ENCODE data around the gene BTG4. TPM values are rescaled to one million over a fixed set of nuclear protein-coding genes. Genes with fewer than 3 reads are reported as not detected.
A peak's percentile ranks its signal among the peaks of the same experiment; 100 is the strongest.

Gene BTG4
- total and polyA plus RNA-seq, 2 of the 8 experiments (the other 6 are each of a cell fraction or from before 2014, with no cell fraction given) = 0.06 TPM; not detected in 1

DNA sequence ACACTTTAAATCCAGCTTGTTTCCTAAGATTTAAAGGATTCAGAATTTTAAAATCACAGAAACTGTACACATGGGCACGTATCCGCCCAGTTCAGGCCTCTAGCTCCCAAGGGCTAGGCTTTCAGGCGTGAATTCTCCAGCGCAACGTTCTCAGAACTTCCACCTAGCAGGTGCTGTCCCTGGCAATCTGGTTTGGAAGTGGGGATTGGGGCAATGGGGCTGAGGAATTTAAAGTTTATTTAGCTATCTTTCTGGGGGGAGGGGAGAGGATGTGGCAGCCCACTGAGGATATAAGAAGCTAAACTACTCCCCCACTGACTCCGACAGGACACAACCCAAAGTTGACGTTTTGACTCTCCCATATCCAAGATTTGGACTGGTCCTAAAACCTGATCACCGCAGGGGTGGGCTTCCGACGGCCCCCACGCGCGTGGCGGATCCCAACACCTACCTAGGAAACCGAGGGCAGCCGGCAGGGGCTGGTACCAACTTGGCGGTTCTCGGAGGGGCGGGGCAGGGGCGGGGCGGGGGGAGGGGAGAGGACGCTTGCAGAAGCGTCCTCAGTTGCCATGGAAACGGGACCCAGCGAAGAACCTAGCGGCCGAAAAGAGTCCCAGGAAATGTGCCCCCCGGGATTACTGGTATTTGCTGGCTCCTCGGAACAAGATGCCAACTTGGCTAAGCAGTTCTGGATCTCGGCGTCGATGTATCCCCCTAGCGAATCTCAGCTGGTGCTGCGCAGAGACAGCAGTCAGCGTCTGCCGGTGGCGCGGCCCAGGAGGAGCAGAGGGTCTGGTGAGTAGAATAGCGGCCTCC, 2.2 kb upstream of the BTG4 start, which contains the start of gene HOATZ (continued):
- no peak for TF ChIP-seq CREB1 (IDR thresholded peaks at IDR 0.05)
- no peak for TF ChIP-seq BCL11A (IDR thresholded peaks at IDR 0.05; ENCODE audit: low read depth in 2 of 2, low read length in 2 of 2)
- TF ChIP-seq POLR2A (IDR thresholded peaks at IDR 0.05; ENCODE audit: control extremely low read depth in 1 of 2, low read depth in 2 of 2, low read length in 2 of 2) = no peak
- no peak for TF ChIP-seq ZNF274 (IDR thresholded peaks at IDR 0.05; ENCODE audit: borderline replicate concordance, extremely low read depth, low read length)
- peak; percentile 18 to 32 (median 19); a peak in 2 of 4 replicates for TF ChIP-seq CTCF (IDR thresholded peaks at IDR 0.05; ENCODE audit: control extremely low read depth in 1 of 3, insufficient read depth in 1 of 3, low read depth in 1 of 3, low read length in 3 of 3)
- TF ChIP-seq ASH2L (IDR thresholded peaks at IDR 0.05; ENCODE audit: low read length) = no peak
- TF ChIP-seq POU5F1 (IDR thresholded peaks at IDR 0.05; ENCODE audit: low read depth, low read length) = no peak
- TF ChIP-seq RAD21 (IDR thresholded peaks at IDR 0.05 in 1 of 2, conservative IDR thresholded peaks at IDR 0.05 in 1 of 2; ENCODE audit: low read depth in 2 of 2, low read length in 2 of 2) = no peak; a peak in 1 of 4 replicates
- TF ChIP-seq GABPA (IDR thresholded peaks at IDR 0.05; ENCODE audit: borderline replicate concordance, insufficient read depth, low read length) = no peak
- no peak for TF ChIP-seq EGR1 (IDR thresholded peaks at IDR 0.05; ENCODE audit: borderline replicate concordance, low read depth, low read length)
- TF ChIP-seq KDM1A (IDR thresholded peaks at IDR 0.05; ENCODE audit: borderline replicate concordance, low read length) = no peak
- TF ChIP-seq FOSL1 (IDR thresholded peaks at IDR 0.05; ENCODE audit: insufficient read depth, low read depth, low read length) = no peak
- no peak for TF ChIP-seq CHD2 (IDR thresholded peaks at IDR 0.05; ENCODE audit: low read length)
- no peak for TF ChIP-seq PHF8 (conservative IDR thresholded peaks at IDR 0.05; ENCODE audit: low read depth, low read length)
- TF ChIP-seq CBX8 (IDR thresholded peaks at IDR 0.05; ENCODE audit: borderline replicate concordance, low read depth, low read length) = no peak
- TF ChIP-seq, protein P1, sequence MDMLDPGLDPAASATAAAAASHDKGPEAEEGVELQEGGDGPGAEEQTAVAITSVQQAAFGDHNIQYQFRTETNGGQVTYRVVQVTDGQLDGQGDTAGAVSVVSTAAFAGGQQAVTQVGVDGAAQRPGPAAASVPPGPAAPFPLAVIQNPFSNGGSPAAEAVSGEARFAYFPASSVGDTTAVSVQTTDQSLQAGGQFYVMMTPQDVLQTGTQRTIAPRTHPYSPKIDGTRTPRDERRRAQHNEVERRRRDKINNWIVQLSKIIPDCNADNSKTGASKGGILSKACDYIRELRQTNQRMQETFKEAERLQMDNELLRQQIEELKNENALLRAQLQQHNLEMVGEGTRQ (IDR thresholded peaks at IDR 0.05; ENCODE audit: low read length) = no peak
- TF ChIP-seq SIRT6 (IDR thresholded peaks at IDR 0.05; ENCODE audit: low read length) = no peak
- no peak for TF ChIP-seq TBP (IDR thresholded peaks at IDR 0.05; ENCODE audit: low read depth, low read length)
- TF ChIP-seq JUN (IDR thresholded peaks at IDR 0.05; ENCODE audit: low read depth, low read length) = no peak
- no peak for TF ChIP-seq KDM4A (IDR thresholded peaks at IDR 0.05; ENCODE audit: low read depth, low read length, severe bottlenecking)
- no peak for TF ChIP-seq TAF1 (IDR thresholded peaks at IDR 0.05; ENCODE audit: low read depth, low read length)

Measured in H1 (cell line).